Naive thymus-derived CD4-positive, alpha-beta T cell (primary cell): ENCODE data around the gene SEBOX. TPM values are rescaled to one million over a fixed set of nuclear protein-coding genes. Genes with fewer than 3 reads are reported as not detected.

Experiments used
- ATAC-seq: fragments of 150-1000 bp; cut with Tn5 transposase; 2 replicates; pipeline ENCODE4 v1.10.0; 2021; ENCODE audit warnings: mild to moderate bottlenecking, moderate library complexity
- CTCF ChIA-PET: fragments of 350-600 bp; sonication (Branson Sonifier 250); formaldehyde crosslinking; loops from one replicate; lab custom pipeline; 2021; ENCODE audit warnings: antibody characterized with exemption; lab: Charles Lee
- POLR2A ChIA-PET: fragments of 350-600 bp; sonication (Branson Sonifier 250); formaldehyde crosslinking; loops from one replicate; lab custom pipeline; 2021; ENCODE audit warnings: antibody characterized with exemption, inconsistent platforms; lab: Charles Lee
- DNase-seq, 9 donors: peaks; one replicate each; pipeline versions ENCODE4 v3.0.0 to v3.0.0-alpha.2; 2020 to 2022; ENCODE audit warnings: mixed read lengths in 1 of 9
- H3K27ac ChIP-seq: one replicate; pipeline ENCODE4 v1.7.0; 2013; ENCODE audit warnings: mild to moderate bottlenecking, low read depth, low read length, moderate library complexity
- H3K27me3 ChIP-seq, 2 donors: one replicate each; pipeline ENCODE4 v1.7.0; 2013; ENCODE audit warnings: low read length in 2 of 2, mild to moderate bottlenecking in 2 of 2, moderate library complexity in 2 of 2; ENCODE audit not compliant: control insufficient read depth in 2 of 2, insufficient read depth in 2 of 2
- H3K36me3 ChIP-seq, 3 experiments: 1 replicate in 2 of 3; 2 replicates in 1 of 3; pipeline ENCODE4 v1.7.0; 2013; ENCODE audit warnings: low read length in 3 of 3, mild to moderate bottlenecking in 3 of 3, moderate library complexity in 1 of 3; ENCODE audit not compliant: insufficient read depth in 3 of 3, control insufficient read depth in 2 of 3
- H3K4me1 ChIP-seq, 2 donors: one replicate each; pipeline ENCODE4 v1.7.0; 2013; ENCODE audit warnings: low read length in 2 of 2, mild to moderate bottlenecking in 2 of 2, moderate library complexity in 1 of 2; ENCODE audit not compliant: control insufficient read depth in 2 of 2, insufficient read depth in 2 of 2
- H3K4me3 ChIP-seq: 2 replicates; pipeline ENCODE4 v1.7.0; 2013; ENCODE audit warnings: mild to moderate bottlenecking, low read length
- H3K9me3 ChIP-seq, 3 experiments: 1 replicate in 2 of 3; 2 replicates in 1 of 3; pipeline ENCODE4 v1.7.0; 2013; ENCODE audit warnings: low read length in 3 of 3; ENCODE audit not compliant: control insufficient read depth in 2 of 3
- H3K27ac Mint-ChIP-seq, 9 donors: one replicate each; pipeline ENCODE4 v1.8.0; 2020 to 2022; ENCODE audit warnings: mixed read lengths in 9 of 9, mild to moderate bottlenecking in 8 of 9, moderate library complexity in 5 of 9, inconsistent platforms in 2 of 9
- H3K27me3 Mint-ChIP-seq, 5 donors: one replicate each; pipeline ENCODE4 v1.8.0; 2021 to 2022; ENCODE audit warnings: mixed read lengths in 5 of 5, mild to moderate bottlenecking in 1 of 5
- H3K36me3 Mint-ChIP-seq, 5 donors: one replicate each; pipeline ENCODE4 v1.8.0; 2020 to 2022; ENCODE audit warnings: mixed read lengths in 5 of 5, mild to moderate bottlenecking in 3 of 5, inconsistent platforms in 1 of 5
- H3K4me1 Mint-ChIP-seq, 7 donors: one replicate each; pipeline ENCODE4 v1.8.0; 2020 to 2022; ENCODE audit warnings: mixed read lengths in 7 of 7, mild to moderate bottlenecking in 3 of 7, inconsistent platforms in 1 of 7
- H3K4me3 Mint-ChIP-seq, 10 donors: one replicate each; pipeline ENCODE4 v1.8.0; 2020 to 2022; ENCODE audit warnings: mild to moderate bottlenecking in 10 of 10, mixed read lengths in 10 of 10, moderate library complexity in 6 of 10, inconsistent platforms in 2 of 10
- H3K9me3 Mint-ChIP-seq, 11 donors: one replicate each; pipeline ENCODE4 v1.8.0; 2020 to 2022; ENCODE audit warnings: mixed read lengths in 11 of 11, mild to moderate bottlenecking in 4 of 11, inconsistent platforms in 1 of 11, moderate library complexity in 1 of 11
- intact Hi-C, 2 donors: fragments of 100-400 bp; cut with micrococcal nuclease; formaldehyde crosslinking; loops; one replicate each; pipeline ENCODE4 v1.15.1; 2023
- polyA plus RNA-seq, 2 donors: library from polyadenylated mRNA; unstranded; fragments of 300-500 nt; fragmentation: Illumina TruSeq; gene quantifications; one replicate each; pipeline ENCODE4 v1.2.3, GENCODE V29; 2021
- total RNA-seq, 6 experiments: library from RNA in 5 of 6; stranded (reverse) in 5 of 6; gene quantifications; 1 replicate in 5 of 6; 2 replicates in 1 of 6; pipeline ENCODE4 v1.2.3 and lab custom pipeline; 2021 to 2026

The SEBOX gene
- total and polyA plus RNA-seq, 7 experiments from 2014 or later: not detected

DNA sequence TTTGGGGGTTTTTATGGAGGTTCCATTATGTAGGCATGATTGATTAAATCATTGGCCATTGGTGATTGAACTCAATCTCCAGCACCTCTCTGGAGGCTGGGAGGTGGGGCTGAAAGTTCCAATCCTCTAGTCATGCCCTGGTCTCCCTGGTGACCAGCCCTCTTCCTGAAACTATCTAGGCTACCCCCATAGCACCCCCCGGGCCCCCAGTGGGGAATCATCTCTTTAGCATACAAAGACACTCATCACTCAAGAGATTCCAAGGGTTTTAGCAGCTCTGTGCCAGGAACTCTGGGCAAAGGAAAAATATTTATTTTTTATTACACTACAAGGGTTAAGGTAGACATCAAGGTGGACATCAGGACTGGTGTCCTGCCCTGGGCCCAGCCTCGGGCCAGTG, 30.4 kb upstream of the SEBOX start:
- Mint-ChIP-seq H3K9me3 (peaks cover 0 to 1% (median 0%) of the 10 kb centered on the region in 11 donors), H3K27me3 (no peaks in the 10 kb centered on the region), H3K4me3 (no peak overlapping the region), H3K36me3 (peaks cover 11 to 29% (median 14%) of the 10 kb centered on the region in 5 donors), H3K4me1 (peaks cover 0 to 2% (median 0%) of the 10 kb centered on the region in 7 donors), H3K27ac (peak overlapping the region in 1 of 9 donors; percentile 53)
- no peaks in the 10 kb centered on the region for H3K9me3 ChIP-seq
- intact Hi-C loops: no loop called here
- H3K27ac ChIP-seq: no peak overlapping the region
- peaks cover 0 to 58% (median 4%) of the 10 kb centered on the region in 3 experiments for H3K36me3 ChIP-seq
- CTCF ChIA-PET: interaction anchor here (1.4 kb wide), 1 partner anchor 21 kb away, joined by 4 read pairs; no protein-coding TSS in a partner anchor
- H3K27me3 ChIP-seq: no peaks in the 10 kb centered on the region
- no peaks in the 10 kb centered on the region for H3K4me1 ChIP-seq
- no peak overlapping the region for H3K4me3 ChIP-seq
- DNase-seq (no peak), ATAC-seq (no peak)
- POLR2A ChIA-PET: no interaction called here

DNA sequence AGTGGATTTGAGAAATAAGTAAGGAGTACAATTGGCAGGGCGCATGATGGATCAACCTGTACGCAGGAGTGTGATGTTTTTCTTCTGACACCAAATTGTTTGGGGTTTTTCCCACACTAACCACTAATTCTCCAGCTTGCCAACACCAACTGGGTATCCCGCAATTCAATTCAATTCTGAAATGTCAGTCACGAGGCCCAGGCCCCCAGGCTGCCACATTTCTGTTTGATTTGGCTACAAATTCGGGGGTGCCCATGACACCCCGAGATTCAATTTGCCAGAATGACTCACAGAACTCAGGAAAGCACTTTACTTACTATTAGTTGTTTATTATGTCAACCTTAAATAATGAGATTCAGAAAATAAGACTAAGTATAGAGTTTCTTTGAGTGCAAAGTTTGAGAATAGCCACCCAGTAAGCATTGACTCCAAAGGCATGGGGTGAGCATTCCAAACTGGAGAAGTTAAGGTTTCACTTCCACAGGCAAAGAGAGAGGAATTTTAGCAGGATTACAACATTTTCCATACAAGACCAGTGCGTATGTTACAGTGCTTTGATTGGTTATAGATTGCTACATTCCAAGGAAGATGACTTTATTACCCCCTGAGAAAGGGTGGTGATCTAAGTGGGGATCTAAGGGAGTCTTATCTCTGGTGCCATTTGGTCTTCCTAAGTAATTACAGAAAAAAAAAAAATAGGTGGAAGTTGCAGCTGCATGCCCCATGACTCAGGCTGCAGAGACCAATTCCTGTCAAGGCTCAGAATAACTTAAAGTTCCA, 29.5 kb upstream of the SEBOX start:
- ChIA-PET POLR2A (interaction anchor here (0.6 to 1.1 kb wide), 2 partner anchors 8 to 36 kb away, joined by 3 read pairs; no protein-coding TSS in a partner anchor), CTCF (interaction anchor here (1.4 kb wide), 1 partner anchor 22 kb away, joined by 4 read pairs; no protein-coding TSS in a partner anchor)
- Histone ChIP-seq H3K9me3 (no peaks in the 10 kb centered on the region), H3K36me3 (peaks cover 0 to 66% (median 4%) of the 10 kb centered on the region in 3 experiments), H3K27me3 (no peaks in the 10 kb centered on the region), H3K4me1 (no peaks in the 10 kb centered on the region), H3K4me3 (no peak overlapping the region), H3K27ac (no peak overlapping the region)
- H3K27me3 Mint-ChIP-seq: no peaks in the 10 kb centered on the region
- H3K9me3 Mint-ChIP-seq: peaks cover 0 to 1% (median 0%) of the 10 kb centered on the region in 11 donors
- DNase-seq (no peak), ATAC-seq (no peak)
- H3K36me3 Mint-ChIP-seq: peaks cover 12 to 38% (median 22%) of the 10 kb centered on the region in 5 donors
- H3K27ac Mint-ChIP-seq: peak overlapping the region in 1 of 9 donors; percentile 26
- H3K4me1 Mint-ChIP-seq: peaks cover 0 to 2% (median 0%) of the 10 kb centered on the region in 7 donors
- intact Hi-C loops: no loop called here
- no peak overlapping the region for H3K4me3 Mint-ChIP-seq

DNA sequence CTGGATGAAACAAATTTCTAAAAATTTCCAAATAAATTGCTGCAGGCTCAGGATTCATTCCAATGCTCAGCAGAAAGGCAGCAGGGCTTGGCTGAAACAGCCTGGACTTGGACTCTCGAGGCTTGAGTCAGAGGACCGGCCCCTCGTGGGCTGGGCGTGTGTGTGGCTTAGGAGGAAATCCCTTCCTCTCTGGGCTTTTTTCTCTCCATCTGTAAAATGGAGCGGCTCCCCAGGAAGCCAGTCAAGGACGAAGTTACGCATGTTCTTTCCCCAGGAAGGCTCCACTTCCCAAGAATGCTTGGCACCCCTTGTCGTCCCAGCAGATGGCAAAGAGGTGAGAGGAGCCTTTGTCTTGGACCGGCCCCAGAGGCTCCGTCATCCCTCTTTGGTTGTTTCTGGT, 27.5 kb upstream of the SEBOX start:
- H3K36me3 ChIP-seq: peaks cover 4 to 81% (median 4%) of the 10 kb centered on the region in 3 experiments
- Mint-ChIP-seq H3K27me3 (no peaks in the 10 kb centered on the region), H3K4me1 (peaks cover 0 to 4% (median 3%) of the 10 kb centered on the region in 7 donors), H3K27ac (no peak overlapping the region), H3K4me3 (no peak overlapping the region), H3K9me3 (peaks cover 0 to 1% (median 0%) of the 10 kb centered on the region in 11 donors), H3K36me3 (peaks cover 12 to 39% (median 27%) of the 10 kb centered on the region in 5 donors)
- intact Hi-C loops: no loop called here
- POLR2A ChIA-PET: no interaction called here
- H3K9me3 ChIP-seq: no peaks in the 10 kb centered on the region
- H3K4me1 ChIP-seq: no peaks in the 10 kb centered on the region
- no peak overlapping the region for H3K4me3 ChIP-seq
- H3K27ac ChIP-seq: no peak overlapping the region
- CTCF ChIA-PET: no interaction called here
- ATAC-seq: no peak
- DNase-seq: no peak
- H3K27me3 ChIP-seq: no peaks in the 10 kb centered on the region

DNA sequence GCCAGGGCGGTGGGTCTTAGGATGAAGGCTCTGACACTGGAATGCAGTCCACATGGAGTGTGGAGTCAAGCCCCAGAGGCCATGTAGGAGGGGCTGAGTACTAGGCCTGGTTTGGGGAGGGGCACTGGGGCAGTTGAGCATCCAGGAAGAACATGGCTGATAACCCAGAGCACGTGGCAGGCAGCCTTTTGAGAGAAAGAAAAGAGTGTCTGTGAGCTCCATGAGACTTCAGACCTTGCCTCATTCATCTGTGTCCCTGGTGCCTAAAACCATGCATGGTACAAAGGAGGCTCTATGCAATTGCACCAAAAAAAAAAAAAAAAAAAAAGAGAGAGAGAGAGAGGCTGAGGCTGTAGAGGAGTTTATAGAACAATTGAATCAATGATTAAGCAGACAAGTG, 26.4 kb upstream of the SEBOX start:
- H3K9me3 Mint-ChIP-seq: no peaks in the 10 kb centered on the region
- ChIA-PET POLR2A (interaction anchor here (0.8 kb wide), 1 partner anchor 34 kb away, joined by 3 read pairs; the partner anchor contains the start of gene POLDIP2), CTCF (interaction anchor here (0.7 kb wide), 1 partner anchor 10 kb away, joined by 3 read pairs; no protein-coding TSS in a partner anchor)
- peaks cover 0 to 6% (median 4%) of the 10 kb centered on the region in 7 donors for H3K4me1 Mint-ChIP-seq
- ATAC-seq (no peak), DNase-seq (no peak)
- no peaks in the 10 kb centered on the region for H3K27me3 ChIP-seq
- no peak overlapping the region for H3K4me3 ChIP-seq
- H3K27ac Mint-ChIP-seq: peak overlapping the region in 2 of 9 donors; percentile 13 to 19
- intact Hi-C loops: no loop called here
- no peaks in the 10 kb centered on the region for H3K4me1 ChIP-seq
- H3K36me3 Mint-ChIP-seq: peaks cover 12 to 41% (median 28%) of the 10 kb centered on the region in 5 donors
- H3K4me3 Mint-ChIP-seq: no peak overlapping the region
- H3K27ac ChIP-seq: no peak overlapping the region
- no peaks in the 10 kb centered on the region for H3K9me3 ChIP-seq
- peaks cover 4 to 71% (median 4%) of the 10 kb centered on the region in 3 experiments for H3K36me3 ChIP-seq
- H3K27me3 Mint-ChIP-seq: no peaks in the 10 kb centered on the region

DNA sequence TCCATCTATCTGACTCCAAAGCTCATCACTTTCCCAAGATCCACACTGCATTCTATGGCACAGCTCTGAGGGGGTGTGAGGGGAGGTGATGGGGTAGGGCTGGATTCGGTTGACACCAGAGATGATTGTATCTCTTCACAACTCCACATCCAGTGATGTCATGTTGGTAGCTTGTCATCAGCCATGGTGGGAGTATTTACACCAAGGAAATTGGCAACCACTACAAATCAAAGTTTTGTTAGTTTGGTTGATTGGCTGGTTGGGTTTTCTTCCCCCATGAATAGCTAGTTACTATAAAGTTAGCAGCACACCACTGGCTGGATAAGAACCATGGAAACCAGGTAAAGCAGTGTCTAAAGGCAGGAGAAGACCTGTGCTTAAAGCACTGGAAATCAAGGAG, 26.0 kb upstream of the SEBOX start:
- no peak for ATAC-seq
- Mint-ChIP-seq H3K9me3 (no peaks in the 10 kb centered on the region), H3K4me1 (peaks cover 0 to 11% (median 5%) of the 10 kb centered on the region in 7 donors), H3K36me3 (peaks cover 12 to 41% (median 28%) of the 10 kb centered on the region in 5 donors), H3K4me3 (no peak overlapping the region), H3K27ac (peak overlapping the region in 1 of 9 donors; percentile 8), H3K27me3 (no peaks in the 10 kb centered on the region)
- H3K27me3 ChIP-seq: no peaks in the 10 kb centered on the region
- intact Hi-C loops: no loop called here
- no peak overlapping the region for H3K27ac ChIP-seq
- H3K4me3 ChIP-seq: no peak overlapping the region
- peaks cover 4 to 67% (median 4%) of the 10 kb centered on the region in 3 experiments for H3K36me3 ChIP-seq
- H3K9me3 ChIP-seq: no peaks in the 10 kb centered on the region
- DNase-seq: no peak
- POLR2A ChIA-PET: interaction anchor here (0.8 kb wide), 1 partner anchor 34 kb away, joined by 3 read pairs; the partner anchor contains the start of gene POLDIP2
- CTCF ChIA-PET: no interaction called here
- peaks cover 0 to 2% of the 10 kb centered on the region in 2 donors for H3K4me1 ChIP-seq

DNA sequence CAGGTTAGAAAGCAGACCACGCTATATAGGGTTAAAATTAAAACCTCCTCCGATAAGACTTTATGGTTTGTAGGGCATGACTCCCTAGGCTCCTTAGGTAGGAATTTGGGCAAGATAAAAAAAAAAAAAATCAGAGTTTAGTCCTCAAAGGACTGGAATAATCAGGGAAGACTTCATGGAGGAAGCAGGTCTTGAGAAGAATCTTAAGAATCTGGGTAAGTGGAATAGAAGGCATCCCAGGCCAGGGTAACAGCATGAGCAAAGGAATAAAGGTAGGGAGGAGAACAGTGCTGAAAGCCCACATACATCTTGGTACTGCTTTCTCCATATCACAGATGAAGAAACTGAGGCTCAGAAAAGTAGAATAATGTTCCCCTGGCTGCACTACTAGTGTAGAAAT, 25.6 kb upstream of the SEBOX start:
- Mint-ChIP-seq H3K27ac (no peak overlapping the region), H3K4me1 (peaks cover 0 to 15% (median 7%) of the 10 kb centered on the region in 7 donors), H3K27me3 (no peaks in the 10 kb centered on the region), H3K9me3 (no peaks in the 10 kb centered on the region), H3K4me3 (no peak overlapping the region), H3K36me3 (peaks cover 12 to 41% (median 26%) of the 10 kb centered on the region in 5 donors)
- Histone ChIP-seq H3K4me1 (peaks cover 0 to 6% of the 10 kb centered on the region in 2 donors), H3K4me3 (no peak overlapping the region), H3K27me3 (no peaks in the 10 kb centered on the region), H3K27ac (no peak overlapping the region), H3K9me3 (no peaks in the 10 kb centered on the region), H3K36me3 (peaks cover 4 to 63% (median 4%) of the 10 kb centered on the region in 3 experiments)
- ChIA-PET POLR2A (interaction anchor here (0.8 kb wide), 1 partner anchor 33 kb away, joined by 3 read pairs; the partner anchor contains the start of gene POLDIP2), CTCF (no interaction called here)
- intact Hi-C loops: no loop called here
- DNase-seq: no peak
- no peak for ATAC-seq
